GM19452 (cell line): Measurements from ENCODE around the gene TAC4.

Experiments used
- ATAC-seq: cut with Tn5 transposase; IDR thresholded peaks from one replicate; pipeline ENCODE4 v1.9.1; 2021; ENCODE audit not compliant: unreplicated experiment

The TAC4 gene

DNA sequence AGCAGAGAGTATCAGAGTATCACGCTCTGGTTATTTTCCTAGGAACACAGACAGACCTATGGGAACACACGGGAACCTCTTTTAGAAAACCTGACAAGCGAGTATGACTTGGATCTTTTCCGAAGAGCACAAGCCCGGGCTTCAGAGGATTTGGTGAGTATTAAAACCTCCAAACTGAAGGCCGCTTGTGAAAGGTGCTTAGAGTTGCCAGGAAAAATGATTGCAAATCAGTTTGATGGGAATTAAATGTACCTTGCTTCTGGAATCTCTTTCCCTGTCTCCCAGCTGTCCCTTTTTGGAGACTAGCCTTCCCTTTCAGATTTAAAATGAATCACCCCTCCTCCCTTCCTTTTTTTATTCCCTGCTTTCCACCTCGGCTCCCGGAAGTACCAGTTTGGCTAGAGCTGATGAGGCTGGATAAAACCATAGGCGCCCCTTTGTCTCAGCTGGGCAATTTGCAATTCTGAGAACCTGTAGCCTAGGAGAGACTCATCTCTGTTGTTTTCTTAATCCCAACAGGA is 32.0 kb downstream of the TAC4 start:
- no peak for ATAC-seq

DNA sequence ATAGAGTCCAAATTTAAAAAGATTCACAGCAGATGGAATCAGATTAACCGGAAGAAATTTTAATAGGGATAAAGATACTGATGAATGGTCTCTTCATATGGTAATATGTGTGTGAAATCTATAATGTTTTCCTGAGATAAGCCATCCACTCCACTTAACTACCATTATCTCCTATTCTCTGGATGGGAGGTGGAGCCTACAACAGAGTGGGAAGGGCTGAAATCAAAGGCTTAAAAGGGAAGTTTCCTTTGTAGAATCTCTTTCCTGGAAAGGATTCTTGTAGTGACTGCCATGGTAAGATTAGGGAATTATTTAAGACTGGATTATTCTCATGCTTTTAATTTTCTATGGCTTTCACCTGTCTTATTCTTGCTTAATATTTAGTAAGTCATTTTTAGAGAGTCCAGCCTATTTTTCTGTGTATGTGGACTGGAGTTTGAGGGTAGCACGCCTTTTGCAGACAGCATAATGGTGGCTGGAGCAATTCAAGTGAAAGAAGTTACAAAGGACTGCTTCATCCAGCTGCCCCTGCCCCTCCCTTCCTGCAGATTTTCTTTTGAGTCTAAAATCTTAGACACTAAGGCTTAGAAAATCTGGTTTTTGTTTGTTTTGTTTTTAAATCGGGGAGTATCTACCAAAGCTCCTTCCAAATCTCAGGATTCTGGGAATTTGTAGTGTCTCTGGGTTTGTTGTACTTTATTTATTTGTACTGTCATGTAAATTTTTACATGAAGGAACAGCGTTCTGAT is 32.9 kb downstream of the TAC4 start:
- no peak for ATAC-seq

DNA sequence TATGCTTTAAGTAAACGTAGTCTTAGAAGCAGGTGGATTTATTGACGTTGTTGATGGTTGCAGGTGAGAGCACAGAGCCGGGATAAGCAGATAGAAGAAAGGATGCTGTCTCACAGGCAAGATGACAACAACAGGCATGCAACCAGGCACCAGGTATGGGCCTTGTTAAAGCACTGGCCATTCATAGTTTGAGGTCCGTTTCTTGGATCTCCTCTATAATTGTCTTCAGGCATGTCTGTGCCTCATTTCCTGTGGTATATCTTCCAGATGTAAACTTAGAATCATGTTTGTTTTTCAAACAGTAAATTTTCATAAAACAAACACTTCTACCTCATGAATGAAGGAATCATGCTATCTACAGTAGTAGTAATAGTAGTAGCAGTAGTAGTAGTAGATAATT is 38.8 kb downstream of the TAC4 start:
- no peak for ATAC-seq

DNA sequence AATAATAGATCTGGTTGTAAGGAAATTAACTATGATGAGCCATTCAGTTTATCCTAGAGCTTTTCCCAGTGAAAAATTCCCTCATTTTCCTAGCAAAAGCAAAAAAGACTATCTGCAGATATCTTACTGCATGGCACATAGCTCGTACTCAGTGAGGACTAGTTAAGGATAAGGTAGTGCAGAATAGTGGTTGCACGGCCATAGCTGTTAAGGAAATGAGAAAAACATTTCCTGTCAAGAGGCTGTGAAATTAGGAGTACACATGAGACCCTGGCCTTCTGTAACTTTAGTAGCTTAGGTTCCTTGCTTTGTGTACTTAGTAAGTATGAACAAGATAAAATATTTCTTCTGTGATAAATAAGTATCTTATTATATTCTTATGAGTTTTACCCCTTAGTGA is 49.1 kb downstream of the TAC4 start:
- ATAC-seq = no peak

DNA sequence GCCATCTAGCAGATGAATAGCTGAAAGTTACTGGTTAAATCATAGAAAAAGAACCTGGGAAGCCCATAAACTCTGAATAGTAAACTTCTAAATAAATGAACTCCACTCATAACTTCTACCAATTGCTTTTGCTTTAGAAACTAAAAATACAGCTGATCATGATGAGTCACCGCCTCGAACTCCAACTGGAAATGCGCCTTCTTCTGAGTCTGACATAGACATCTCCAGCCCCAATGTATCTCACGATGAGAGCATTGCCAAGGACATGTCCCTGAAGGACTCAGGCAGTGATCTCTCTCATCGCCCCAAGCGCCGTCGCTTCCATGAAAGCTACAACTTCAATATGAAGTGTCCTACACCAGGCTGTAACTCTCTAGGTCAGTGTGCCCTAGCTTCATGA is 49.7 kb downstream of the TAC4 start:
- ATAC-seq = no peak

DNA sequence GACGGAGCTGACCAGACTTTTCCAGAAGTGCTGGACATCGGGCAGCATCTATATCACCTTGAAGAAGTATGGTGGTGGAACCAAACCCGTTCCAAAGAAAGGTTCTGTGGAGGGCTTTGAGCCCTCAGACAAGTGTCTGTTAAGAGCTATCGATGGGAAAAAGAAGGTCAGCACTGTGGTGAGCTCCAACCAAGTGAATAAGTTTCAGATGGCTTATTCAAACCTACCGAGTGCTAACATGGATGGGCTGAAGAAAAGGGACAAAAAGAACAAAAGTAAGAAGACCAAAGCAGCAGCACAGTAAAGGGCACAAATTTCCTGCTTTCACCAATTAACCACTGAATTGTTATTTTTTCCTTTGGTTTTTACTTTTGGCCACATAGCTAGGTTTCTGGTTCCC is 52.5 kb downstream of the TAC4 start:
- ATAC-seq = no peak

DNA sequence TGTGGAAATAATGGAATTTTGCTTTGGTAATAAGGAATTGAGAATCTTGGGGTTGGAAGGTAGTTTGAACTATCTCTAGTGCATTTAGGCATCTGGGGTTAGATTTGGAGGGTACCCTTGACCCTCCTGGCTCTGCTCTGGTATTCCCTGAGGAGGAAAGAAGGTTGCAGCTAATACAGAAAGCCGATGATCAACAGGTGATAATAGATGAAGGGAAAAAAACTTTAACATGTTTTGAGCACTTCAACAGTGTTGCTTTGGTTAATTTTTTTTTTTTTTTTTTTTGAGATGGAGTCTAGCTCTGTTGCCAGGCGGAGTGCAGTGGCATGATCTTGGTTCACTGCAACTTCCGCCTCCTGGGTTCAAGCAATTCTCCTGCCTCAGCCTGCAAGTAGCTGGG is 54.6 kb downstream of the TAC4 start:
- no peak for ATAC-seq

DNA sequence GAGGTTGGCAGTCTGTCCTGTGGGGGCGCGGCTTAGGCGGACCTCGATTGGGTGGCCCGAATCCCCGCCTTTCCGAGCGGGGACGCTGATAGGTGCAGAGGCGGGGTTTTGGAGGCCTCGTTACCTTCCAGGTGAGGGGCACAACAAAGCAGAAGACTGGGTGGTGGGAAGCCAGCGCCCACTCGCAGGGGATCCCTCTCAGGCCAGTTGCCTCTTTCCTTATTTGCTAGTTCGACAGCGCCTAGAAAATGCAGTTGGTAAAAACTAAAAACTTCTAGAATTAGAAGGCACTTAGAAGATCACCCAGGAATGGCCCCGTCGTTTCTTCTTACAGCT is 58.7 kb downstream of the TAC4 start:
- ATAC-seq = no peak

DNA sequence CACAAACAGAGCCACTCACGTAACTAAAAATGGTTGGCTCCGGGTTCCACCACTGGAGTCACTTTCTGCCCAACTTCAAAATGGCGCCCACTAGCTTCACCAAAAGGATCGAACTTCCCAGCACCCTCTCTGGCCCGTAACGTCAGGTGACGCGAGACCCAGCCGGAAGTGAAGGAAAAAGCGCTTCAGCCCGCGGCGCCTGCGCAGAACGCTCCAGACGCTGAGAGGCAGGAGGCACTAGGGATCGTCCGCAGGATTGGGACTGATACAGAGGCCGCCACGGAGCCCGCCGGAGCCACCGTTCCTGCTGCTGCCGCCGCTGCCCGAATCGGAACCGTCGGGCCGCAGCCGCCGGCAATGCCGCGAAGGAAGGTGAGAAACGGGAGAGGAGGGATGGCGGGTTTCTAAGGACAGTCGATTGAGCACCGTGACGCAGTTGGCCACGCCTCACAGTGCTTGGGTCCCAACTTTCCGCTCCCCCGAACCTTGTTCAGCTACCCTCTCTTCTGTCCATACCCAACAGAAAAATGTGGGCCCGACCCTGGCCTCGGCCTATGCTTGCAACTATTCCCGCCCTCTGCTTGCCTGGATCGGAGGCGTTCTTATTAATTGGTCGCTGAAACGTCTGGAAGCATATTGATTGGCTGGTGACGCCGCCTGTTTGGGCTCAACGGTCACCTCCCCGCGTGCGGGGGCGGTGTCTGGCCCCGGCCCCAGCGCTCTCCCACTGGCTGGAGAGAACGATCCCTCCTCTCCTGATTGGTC is 59.2 kb downstream of the TAC4 start, which contains the start of gene KAT7:
KAT7 (plus strand) TSS at position 204 of the 765 bp plus-strand sequence; CDS start at position 358, 154 bp downstream.
- ATAC-seq = peak; percentile 89
